Endothelial cell of umbilical vein (primary cell): ENCODE data around the gene WNT11.

Source experiments
- EZH2 ChIP-seq: IDR thresholded peaks from 2 replicates; pipeline ENCODE4 v1.6.1; 2012; ENCODE audit warnings: borderline replicate concordance, low read depth, mild to moderate bottlenecking, moderate library complexity, low read length, inconsistent platforms; ENCODE audit not compliant: severe bottlenecking
- MYC ChIP-seq: IDR thresholded peaks from one replicate; pipeline ENCODE4 v1.6.1; 2011; ENCODE audit warnings: mild to moderate bottlenecking, low read depth, low read length
- POLR2A ChIP-seq: IDR thresholded peaks from 2 replicates; pipeline ENCODE4 v1.6.1; 2012; ENCODE audit warnings: low read depth, mild to moderate bottlenecking, control low read depth, low read length
- POLR2AphosphoS5 ChIP-seq: IDR thresholded peaks from 2 replicates; pipeline ENCODE4 v1.6.1; 2012; ENCODE audit warnings: low read depth, mild to moderate bottlenecking, control low read depth, low read length, moderate library complexity; ENCODE audit not compliant: insufficient read depth
- TF ChIP-seq, protein P1 (sequence below), 2 donors: IDR thresholded peaks; 1 replicate in 1 of 2; 2 replicates in 1 of 2; pipeline ENCODE4 v1.5.1; 2011; ENCODE audit warnings: low read length in 2 of 2, mild to moderate bottlenecking in 2 of 2, moderate library complexity in 2 of 2, control low read depth in 1 of 2, inconsistent platforms in 1 of 2, low read depth in 1 of 2; ENCODE audit not compliant: insufficient read depth in 1 of 2; ENCODE audit errors: extremely low read depth in 1 of 2

DNA sequence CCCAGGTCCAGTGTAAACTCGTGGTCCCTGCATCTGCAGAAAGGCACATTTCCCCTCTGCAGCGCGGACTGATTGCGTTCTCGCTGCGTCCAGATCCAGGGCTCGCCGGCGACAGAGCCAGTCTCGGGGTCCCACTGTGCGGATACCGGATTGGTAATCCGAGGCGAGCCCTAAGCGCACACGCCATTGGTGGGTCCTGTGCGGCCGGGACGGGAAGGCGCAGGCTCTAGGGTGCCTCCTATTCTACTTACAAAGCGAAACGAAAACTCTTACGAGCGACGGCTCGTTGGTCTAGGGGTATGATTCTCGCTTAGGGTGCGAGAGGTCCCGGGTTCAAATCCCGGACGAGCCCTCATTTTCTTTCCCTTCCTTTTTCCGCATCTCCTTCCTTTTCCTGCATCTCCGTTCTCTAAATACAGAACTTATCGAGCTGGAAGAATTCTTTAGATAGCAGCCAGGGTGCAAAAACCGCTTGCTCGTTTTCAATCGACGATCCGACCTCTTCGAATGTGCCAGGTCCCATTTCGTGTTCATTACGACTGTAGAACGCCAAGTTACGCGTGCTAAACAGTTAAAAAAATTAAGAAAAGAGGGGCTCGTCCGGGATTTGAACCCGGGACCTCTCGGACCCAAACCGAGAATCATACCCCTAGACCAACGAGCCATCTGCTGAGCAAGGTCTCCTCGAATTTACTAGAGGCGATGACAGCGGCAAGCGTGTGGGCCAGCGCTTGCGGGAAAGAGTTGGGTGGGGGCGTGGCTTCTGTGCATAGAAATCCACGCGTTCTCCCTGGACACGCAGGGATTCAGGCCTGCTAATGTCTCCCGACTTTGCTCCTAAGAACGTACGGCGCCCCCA lies 29.2 kb upstream of the WNT11 start:
- no peak for TF ChIP-seq EZH2
- peak; percentile 7 for TF ChIP-seq MYC
- TF ChIP-seq, protein P1, sequence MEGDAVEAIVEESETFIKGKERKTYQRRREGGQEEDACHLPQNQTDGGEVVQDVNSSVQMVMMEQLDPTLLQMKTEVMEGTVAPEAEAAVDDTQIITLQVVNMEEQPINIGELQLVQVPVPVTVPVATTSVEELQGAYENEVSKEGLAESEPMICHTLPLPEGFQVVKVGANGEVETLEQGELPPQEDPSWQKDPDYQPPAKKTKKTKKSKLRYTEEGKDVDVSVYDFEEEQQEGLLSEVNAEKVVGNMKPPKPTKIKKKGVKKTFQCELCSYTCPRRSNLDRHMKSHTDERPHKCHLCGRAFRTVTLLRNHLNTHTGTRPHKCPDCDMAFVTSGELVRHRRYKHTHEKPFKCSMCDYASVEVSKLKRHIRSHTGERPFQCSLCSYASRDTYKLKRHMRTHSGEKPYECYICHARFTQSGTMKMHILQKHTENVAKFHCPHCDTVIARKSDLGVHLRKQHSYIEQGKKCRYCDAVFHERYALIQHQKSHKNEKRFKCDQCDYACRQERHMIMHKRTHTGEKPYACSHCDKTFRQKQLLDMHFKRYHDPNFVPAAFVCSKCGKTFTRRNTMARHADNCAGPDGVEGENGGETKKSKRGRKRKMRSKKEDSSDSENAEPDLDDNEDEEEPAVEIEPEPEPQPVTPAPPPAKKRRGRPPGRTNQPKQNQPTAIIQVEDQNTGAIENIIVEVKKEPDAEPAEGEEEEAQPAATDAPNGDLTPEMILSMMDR (IDR thresholded peaks at IDR 0.05; ENCODE audit: extremely low read depth in 1 of 2, insufficient read depth in 1 of 2, low read depth in 1 of 2, low read length in 2 of 2) = no peak
- TF ChIP-seq POLR2A = no peak
- peak; percentile 18 for TF ChIP-seq POLR2AphosphoS5
